GM19395 (cell line): ENCODE measurements around the gene ADAMTSL5.

ENCODE experiments used
- ATAC-seq: cut with Tn5 transposase; IDR thresholded peaks from one replicate; pipeline ENCODE4 v1.9.1; 2021; ENCODE audit warnings: mild to moderate bottlenecking, moderate library complexity; ENCODE audit not compliant: unreplicated experiment

The ADAMTSL5 gene

GRCh38 chr19:1497578-1498235 lies 15.1 kb downstream of the ADAMTSL5 start:
- ATAC-seq, result no peak

GRCh38 chr19:1496714-1497577 lies 15.9 kb downstream of the ADAMTSL5 start:
- no peak for ATAC-seq

GRCh38 chr19:1495799-1496713 lies 16.8 kb downstream of the ADAMTSL5 start:
- no peak for ATAC-seq

GRCh38 chr19:1495051-1495798 lies 17.6 kb downstream of the ADAMTSL5 start:
- ATAC-seq, result no peak

GRCh38 chr19:1494115-1494815 lies 18.6 kb downstream of the ADAMTSL5 start:
- no peak for ATAC-seq

- ATAC-seq, result no peak
Measured at GRCh38 chr19:1492474-1493006, 20.3 kb downstream of the ADAMTSL5 start.

DNA sequence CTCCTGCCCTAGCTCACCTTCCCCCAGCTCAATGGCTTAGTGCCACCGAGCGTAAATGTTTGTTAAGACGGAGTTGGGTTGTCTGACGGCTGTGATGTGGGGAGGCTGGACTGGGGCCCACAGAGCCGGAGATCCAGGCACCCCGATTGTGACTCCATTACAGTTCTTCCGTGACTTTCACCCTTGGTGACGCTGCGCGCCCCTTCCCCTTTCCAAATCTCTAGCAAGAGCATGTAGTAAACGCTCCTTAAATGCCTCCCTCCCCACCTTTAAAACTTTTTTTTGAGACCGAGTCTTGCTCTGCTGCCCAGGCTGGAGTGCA lies 21.0 kb downstream of the ADAMTSL5 start:
- ATAC-seq, result no peak

DNA sequence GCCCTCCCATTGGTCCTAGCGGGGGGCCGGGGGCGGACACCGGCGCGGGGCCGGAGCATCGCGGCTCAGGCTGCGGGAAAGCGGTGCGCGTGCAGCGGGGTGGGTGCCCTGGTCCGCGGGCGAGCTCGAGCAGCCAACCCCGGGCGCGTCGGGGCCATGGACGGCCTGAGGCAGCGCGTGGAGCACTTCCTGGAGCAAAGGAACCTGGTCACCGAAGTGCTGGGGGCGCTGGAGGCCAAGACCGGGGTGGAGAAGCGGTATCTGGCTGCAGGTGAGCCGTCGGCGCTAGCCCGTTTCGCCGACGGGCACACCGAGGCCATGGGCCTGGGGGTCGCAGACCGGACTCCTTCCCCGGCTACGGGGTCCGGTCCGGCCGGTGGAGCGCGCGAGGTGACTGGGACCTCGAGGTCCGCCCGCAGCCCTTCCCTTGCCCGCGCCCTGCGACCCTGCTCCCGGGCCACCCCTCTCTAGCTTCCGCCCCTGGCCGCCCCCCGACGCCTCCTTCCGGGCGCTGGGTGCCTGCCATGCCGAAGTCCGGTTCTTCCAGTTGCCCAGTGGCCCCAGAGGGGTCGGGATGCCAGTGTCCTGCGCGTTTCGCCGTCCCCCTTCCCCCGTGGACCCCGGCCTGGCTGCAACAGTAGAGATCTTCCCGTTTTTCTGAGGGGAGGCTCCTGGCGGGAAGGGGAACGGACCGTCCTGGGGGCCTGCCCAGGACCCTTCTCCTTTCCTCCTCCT lies 21.5 kb downstream of the ADAMTSL5 start, which contains the start of gene REEP6:
REEP6 (plus strand) TSS at position 68 of the 735 bp plus-strand sequence; CDS start at position 157, 89 bp downstream.
- ATAC-seq, result peak; percentile 4

DNA sequence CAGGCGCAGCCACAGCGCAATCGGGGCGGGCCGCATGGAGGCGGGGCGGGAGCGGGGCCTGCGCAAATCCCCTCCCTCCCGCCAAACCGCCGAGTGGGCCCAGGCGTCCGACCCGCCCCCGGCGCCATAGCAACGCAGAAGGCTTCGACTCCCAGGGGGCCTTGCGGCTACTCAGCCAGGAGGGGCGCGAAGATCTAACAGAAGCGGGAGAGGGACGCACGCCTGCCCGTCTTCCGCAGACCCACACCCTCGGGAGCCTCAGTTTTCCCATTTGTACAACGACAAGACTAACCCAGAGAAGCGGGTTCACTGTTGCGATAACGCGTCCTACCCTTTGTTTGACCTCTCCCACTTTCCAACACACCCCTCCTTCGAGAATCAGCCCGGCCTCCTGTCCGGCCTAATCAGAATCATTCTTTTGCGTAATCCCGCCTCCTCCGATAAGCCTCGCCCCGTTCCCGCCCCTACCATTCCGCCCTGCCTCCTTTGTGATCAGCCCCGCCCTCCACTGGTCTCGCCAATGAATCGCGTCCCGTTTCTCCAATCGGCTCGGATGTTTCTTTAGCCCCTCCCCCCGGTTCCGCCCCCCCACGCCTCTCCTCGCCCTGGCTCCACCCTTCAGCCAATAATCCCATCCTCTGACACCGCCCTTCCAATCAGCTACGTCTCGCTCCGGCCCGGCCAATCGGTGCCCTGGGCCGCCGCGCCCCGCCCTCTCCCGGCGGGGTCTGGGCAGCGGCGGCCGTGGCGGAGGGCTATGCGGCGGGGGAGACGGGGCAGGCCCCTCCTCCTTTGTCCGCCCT lies 22.3 kb downstream of the ADAMTSL5 start, which contains the start of gene PCSK4:
PCSK4 (minus strand) TSS at position 40 of the 803 bp plus-strand sequence; CDS start at position 36, 4 bp downstream.
- ATAC-seq, result peak; percentile 75

DNA sequence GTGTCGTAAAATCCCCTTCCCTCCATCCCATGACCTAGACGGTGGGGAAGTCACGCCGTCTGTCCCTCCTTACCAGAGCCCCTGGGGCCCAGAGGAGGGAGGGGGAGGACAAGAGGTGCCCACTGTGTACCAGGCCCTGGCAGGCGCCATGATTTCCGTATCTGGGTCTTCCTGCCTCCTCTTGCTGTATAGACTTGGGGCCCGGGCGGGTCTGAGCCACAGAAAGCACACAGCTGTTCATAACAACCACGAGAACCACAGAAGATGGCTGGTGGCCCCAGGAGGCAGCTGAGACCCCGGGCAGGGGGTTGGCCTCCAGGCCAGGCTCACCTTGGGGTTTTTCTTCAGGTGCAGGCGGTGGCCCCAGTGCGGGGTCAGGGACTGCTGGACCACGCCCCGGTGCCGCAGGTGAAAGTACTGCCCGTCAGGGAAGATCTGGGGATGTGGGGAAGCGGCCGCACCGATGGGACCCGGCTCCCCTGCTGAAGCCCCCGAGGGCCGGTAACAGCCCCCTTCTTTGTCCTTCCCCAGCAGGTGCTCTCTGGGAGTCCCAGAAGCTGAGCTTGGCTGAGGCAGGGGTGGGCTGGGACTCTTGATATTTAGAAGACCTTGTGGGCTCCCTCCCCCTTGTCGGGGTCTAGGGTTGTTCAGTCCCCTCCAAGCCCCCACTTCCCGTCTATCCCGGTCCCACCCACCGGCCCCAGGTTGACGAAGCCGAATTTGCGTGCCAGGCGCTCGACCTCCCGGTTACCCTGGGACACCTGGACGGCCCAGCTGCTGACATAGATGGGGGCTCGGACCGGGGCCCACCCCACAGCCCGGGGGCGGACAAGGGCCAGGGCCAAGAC lies 23.1 kb downstream of the ADAMTSL5 start:
- ATAC-seq, result no peak

DNA sequence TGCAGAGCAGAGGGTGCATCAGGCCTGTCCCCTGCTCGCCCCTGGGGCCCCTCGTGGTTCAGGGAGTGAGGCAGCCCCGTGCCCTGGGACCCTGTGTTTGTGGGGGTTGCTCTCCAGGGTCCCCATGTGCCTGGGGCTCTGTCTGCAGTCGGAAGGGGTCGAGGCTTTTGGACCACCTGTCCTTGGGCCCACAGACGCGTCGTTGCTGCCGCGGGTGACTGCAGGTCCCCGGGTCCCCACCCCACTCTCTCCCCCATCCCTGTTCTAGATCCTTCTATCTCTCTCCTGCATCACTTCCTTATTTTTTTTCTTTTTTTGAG lies 24.6 kb downstream of the ADAMTSL5 start:
- no peak for ATAC-seq

GRCh38 chr19:1487576-1488281 lies 25.1 kb downstream of the ADAMTSL5 start:
- ATAC-seq, result no peak

DNA sequence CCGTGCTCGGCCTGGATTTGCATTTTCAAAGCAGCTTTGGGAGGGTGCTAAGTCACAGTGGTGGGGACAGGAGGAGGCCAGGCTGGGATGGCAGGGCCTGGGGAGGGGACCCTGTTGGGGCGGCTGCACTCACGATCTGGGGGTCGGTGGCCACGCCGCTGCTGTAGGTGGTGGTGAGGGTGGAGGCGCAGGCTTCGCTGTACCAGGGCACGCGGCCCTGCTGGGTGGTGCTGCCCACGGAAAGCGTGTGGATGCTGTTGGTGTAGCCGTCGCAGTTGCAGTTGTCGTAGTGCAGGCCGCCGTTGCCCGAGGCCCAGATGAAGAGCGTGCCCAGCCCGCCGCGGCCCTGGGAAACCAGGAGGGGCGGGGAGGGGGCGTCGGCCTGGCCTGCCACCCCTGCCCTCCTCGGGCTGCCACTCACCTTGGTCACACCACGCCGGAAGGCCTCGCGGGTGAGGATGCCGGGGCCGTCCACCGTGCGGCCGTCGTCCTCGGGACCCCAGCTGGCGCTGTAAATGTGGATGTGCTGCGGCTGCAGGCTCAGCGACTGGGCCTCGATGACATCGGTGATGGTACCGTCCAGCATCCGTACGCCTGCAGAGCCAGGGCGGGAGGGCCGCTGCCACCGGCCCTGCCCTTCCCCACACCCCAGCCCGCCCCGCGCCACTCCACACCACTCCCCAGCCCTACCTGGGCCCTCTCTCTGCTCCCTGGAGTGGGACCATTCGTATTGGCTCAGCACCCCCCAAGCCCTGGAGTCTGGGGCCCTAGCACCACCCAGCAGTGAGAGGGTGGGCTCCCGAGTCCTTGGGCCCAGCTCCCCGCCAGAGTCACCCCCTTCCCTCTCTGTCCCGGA lies 25.9 kb downstream of the ADAMTSL5 start:
- ATAC-seq, result no peak

GRCh38 chr19:1483979-1484428 lies 28.8 kb downstream of the ADAMTSL5 start:
- no peak for ATAC-seq

DNA sequence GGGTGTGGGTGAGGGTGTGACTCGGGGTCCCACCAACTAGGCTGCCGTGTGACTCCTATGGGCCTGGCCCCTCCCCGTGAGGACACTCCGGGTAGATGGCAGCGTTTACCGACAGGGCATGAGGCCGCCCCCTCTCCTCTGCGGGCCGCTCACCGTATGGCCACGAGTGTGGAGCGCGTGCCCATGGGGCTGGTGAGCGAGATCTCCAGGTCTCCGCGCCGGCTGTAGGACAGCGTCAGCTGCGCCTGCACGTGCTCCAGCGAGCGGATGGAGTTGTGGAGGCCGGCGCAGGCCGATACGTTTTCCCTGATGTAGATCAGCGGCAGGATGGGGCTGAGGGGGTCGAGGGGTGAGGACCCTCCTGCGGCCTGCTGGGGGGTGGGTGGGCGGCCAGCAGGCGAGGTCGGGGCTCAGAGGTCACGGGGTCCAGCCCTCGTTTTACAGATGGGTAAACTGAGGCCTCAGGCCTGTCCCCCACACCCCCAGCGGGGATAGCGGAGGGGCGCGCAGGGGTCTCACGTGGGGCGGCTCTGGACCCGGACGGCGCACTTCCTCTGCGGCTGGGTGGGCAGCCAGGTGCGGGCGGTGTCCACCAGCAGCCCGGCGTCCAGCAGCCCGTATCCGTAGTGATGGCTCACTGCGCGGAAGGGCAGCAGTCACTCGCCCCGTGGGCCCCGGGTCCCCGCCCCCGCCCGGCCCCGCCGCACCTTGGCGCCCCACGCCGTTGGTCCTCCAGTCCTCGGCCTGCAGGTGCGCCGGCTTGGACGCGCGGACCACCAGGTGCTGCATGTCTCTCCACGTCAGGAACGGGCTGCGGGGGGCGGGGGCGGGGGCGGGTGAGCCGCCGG lies 29.5 kb downstream of the ADAMTSL5 start:
- no peak for ATAC-seq
